ENCODE data around the gene ACTRT2.

GRCh38 chr1:3022976-3023375 lies 1.7 kb downstream of the ACTRT2 start:
- no peak for TF ChIP-seq POLR2A (IDR thresholded peaks at IDR 0.05)
- TF ChIP-seq, protein P1, sequence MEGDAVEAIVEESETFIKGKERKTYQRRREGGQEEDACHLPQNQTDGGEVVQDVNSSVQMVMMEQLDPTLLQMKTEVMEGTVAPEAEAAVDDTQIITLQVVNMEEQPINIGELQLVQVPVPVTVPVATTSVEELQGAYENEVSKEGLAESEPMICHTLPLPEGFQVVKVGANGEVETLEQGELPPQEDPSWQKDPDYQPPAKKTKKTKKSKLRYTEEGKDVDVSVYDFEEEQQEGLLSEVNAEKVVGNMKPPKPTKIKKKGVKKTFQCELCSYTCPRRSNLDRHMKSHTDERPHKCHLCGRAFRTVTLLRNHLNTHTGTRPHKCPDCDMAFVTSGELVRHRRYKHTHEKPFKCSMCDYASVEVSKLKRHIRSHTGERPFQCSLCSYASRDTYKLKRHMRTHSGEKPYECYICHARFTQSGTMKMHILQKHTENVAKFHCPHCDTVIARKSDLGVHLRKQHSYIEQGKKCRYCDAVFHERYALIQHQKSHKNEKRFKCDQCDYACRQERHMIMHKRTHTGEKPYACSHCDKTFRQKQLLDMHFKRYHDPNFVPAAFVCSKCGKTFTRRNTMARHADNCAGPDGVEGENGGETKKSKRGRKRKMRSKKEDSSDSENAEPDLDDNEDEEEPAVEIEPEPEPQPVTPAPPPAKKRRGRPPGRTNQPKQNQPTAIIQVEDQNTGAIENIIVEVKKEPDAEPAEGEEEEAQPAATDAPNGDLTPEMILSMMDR (IDR thresholded peaks at IDR 0.05) = no peak
